GM13977 (cell line): ENCODE measurements around the gene DYNLL2.
"Not testable (repeated sequence)": the region's sequence is repeated elsewhere in the genome, so short reads cannot be mapped to it uniquely, and the experiment has no call there.

Source experiments
- DNase-seq: peaks from one replicate; pipeline ENCODE4 v3.0.0; 2012; ENCODE audit warnings: low spot score
- CTCF ChIP-seq: IDR thresholded peaks from 2 replicates; pipeline ENCODE4 v1.5.1; 2012; ENCODE audit warnings: mild to moderate bottlenecking, control low read depth; ENCODE audit not compliant: insufficient read depth; ENCODE audit errors: extremely low read depth, missing control alignments
- in situ Hi-C: fragments of 300-500 bp; cut with MboI; formaldehyde crosslinking; loops from one replicate; pipeline ENCODE4 v1.12.0; 2022; ENCODE audit warnings: low sequenced_read_pairs, low pct_unique_long_range_greater_than_20kb, mixed read lengths, inconsistent platforms; ENCODE audit not compliant: unreplicated experiment

DYNLL2 gene

GRCh38 chr17:58065238-58065637, 18.0 kb upstream of the DYNLL2 start:
- DNase-seq = no peak
- in situ Hi-C loops = no loop called here
- TF ChIP-seq CTCF = no peak

DNA sequence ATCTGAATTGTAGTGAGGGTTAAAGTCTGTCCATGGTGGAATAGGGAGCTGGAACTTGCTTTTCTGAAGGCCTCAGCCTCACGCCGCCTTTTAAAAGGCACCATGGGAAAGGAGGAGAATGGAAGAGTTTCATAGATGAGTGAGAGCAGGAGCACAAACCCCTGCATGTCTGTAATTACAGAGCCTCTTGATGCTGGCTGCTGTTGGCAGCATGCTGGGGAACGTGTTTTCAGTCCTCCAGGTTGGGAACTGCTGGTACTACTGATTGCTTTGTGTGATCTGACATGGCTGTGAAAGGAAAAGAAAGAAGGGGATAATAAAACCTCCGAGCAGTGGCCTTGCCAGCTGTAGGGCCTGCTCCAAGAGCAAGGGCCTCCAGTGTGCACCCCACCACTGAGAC, 16.8 kb upstream of the DYNLL2 start:
- in situ Hi-C loops = no loop called here
- TF ChIP-seq CTCF = no peak
- no peak for DNase-seq

GRCh38 chr17:58072862-58073261, 10.4 kb upstream of the DYNLL2 start:
- TF ChIP-seq CTCF = no peak
- in situ Hi-C loops = loop anchor here (5.0 kb wide), 1 partner anchor 51 kb away; no protein-coding TSS in a partner anchor
- no peak for DNase-seq

GRCh38 chr17:58073266-58073665, 10.0 kb upstream of the DYNLL2 start:
- not testable (repeated sequence) for DNase-seq
- in situ Hi-C loops = loop anchor here (5.0 kb wide), 1 partner anchor 51 kb away; no protein-coding TSS in a partner anchor

DNA sequence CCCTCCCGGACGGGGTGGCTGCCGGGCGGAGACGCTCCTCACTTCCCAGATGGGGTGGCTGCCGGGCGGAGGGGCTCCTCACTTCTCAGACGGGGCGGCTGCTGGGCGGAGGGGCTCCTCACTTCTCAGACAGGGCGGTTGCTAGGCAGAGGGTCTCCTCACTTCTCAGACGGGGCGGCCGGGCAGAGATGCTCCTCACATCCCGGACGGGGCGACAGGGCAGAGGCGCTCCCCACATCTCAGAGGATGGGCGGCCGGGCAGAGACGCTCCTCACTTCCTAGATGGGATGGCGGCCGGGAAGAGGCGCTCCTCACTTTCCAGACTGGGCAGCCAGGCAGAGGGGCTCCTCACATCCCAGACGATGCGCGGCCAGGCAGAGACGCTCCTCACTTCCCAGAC, 8.8 kb upstream of the DYNLL2 start:
- in situ Hi-C loops = loop anchor here (5.0 kb wide), 1 partner anchor 52 kb away; no protein-coding TSS in a partner anchor
- not testable (repeated sequence) for DNase-seq

DNA sequence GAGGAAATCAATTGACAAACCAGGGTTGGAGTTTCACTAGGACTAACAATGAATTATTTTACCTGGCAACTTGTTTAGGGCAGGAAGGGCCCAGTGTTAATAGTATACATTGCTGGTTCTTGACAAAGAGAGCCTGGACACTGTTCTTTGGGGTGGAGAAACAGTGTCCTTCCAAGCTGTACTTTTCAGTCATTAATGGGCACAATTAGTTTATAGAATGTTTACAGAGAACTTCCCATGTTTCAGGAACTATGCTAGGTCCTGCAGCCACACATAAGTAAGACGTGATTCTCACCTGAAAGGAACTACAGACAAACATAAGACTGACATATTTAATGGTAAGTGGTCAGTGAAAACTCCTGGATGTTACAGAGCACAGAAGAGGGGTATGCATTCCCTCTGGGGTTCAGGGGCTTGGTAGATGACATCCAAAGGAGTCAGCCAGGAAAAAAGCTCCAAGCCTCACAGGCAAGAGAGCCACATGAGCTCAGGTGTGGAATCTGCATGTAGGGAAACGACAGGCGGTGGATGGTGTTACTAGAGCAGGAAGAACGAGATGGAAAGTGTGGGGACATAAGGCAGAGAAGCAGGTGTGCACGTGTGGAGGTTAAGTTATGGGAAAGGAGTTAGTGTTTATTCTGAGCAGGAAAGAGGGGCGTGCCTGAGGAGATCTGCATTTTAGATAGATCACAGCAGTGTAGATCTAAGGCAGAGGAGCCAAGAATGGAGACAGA, 3.8 kb upstream of the DYNLL2 start:
- in situ Hi-C loops = no loop called here
- DNase-seq = no peak
- no peak for TF ChIP-seq CTCF

- no peak for DNase-seq
- no peak for TF ChIP-seq CTCF
- in situ Hi-C loops = no loop called here
Observed at GRCh38 chr17:58081646-58082340, 1.4 kb upstream of the DYNLL2 start.
